Measurements from ENCODE around the gene C20orf144. TPM values are rescaled to one million over a fixed set of nuclear protein-coding genes. Genes with fewer than 3 reads are reported as not detected.
A peak's percentile ranks its signal among the peaks of the same experiment; 100 is the strongest.

C20orf144 gene
- total RNA-seq, 2 experiments from 2014 or later, result 0.30 to 0.53 TPM

DNA sequence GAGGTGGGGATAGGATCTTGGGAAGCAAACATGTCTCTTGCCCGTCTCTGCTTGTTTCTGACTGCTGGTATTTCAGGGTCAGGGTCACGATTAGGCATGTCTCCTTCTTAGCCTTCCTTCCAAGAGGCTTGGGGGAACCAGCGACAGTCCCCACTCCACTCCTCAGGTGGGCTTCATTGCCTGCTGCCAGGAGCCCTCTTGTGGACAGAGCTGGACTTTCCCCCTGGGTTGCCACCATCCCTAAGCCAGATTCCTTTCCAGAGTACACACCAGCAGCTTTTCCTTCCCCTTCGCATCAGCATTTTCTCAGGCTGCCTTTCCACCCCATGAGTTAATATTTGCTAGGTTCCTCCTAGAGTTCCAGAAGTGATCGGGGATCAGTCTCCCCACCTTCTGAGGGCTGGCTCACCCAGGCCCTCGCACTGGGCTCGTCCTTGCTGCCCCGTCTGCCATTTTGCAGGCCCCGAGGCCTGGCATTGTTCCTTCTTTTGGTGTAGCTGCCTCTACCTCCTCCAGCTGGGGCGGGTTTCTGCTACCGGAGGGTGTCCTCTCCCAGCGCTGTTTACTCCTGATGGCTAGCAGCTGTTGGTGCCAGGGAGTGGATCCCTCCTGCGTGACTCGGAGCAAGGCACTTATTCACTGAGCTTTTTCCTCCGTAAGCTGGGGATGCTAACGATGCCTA, 8.8 kb upstream of the C20orf144 start:
- CTCF ChIA-PET, result interaction anchor here (0.6 to 7.7 kb wide), 10 partner anchors 11 to 252 kb away, joined by 3 to 67 read pairs (median 6); partner anchors contain the start of genes ACTL10, C20orf144, CBFA2T2 and CDK5RAP1
- peak; percentile 68 for ATAC-seq
- no peaks in the 10 kb centered on the region for H3K9me3 Mint-ChIP-seq (ENCODE audit: low read depth)
- no peak overlapping the region for H3K4me3 Mint-ChIP-seq
- peak; percentile 70 for DNase-seq
- no peaks in the 10 kb centered on the region for H3K27me3 Mint-ChIP-seq
- H3K36me3 Mint-ChIP-seq, result no peaks in the 10 kb centered on the region
- H3K4me1 Mint-ChIP-seq, result peaks cover 34% of the 10 kb centered on the region
- no peak overlapping the region for H3K27ac Mint-ChIP-seq

DNA sequence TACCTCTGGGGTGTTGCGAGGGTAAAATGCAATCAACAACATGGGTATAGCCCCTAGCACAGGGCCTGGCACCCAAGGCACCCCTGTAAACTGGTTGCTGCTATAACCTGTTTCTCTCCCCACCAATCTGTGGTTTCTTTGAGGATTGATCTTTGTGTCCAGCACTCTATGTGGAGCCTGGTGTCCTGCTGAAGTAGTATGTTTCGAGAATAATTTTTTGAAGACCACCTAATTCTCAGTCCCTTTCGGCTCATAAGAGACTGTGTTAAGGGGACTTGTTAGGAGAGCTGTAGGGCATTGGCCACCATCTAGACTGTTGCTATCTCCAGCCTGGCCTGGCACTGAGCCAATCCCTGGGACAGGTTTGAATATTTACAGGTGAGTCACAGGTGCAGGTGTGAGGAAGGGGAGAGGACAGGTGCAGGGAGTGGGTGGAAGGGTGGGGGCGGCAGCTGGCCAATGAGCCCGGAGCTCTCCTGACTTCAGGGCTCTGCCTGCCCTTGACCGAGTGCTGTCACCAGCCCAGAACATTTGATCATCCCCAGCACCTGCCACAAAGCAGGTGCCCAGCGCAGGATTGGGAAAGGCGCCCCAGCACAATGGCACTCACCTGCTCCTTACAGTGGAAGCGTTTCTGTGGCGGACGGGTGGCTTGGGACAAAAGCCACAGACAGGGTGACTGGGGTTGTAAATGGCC, 8.1 kb upstream of the C20orf144 start:
- Mint-ChIP-seq H3K4me3 (no peak overlapping the region), H3K4me1 (peaks cover 29% of the 10 kb centered on the region), H3K27me3 (no peaks in the 10 kb centered on the region), H3K9me3 (ENCODE audit: low read depth) (no peaks in the 10 kb centered on the region), H3K36me3 (no peaks in the 10 kb centered on the region), H3K27ac (no peak overlapping the region)
- DNase-seq (peak; percentile 38), ATAC-seq (no peak)
- CTCF ChIA-PET, result interaction anchor here (0.6 to 7.7 kb wide), 10 partner anchors 11 to 252 kb away, joined by 3 to 67 read pairs (median 6); partner anchors contain the start of genes ACTL10, C20orf144, CBFA2T2 and CDK5RAP1

DNA sequence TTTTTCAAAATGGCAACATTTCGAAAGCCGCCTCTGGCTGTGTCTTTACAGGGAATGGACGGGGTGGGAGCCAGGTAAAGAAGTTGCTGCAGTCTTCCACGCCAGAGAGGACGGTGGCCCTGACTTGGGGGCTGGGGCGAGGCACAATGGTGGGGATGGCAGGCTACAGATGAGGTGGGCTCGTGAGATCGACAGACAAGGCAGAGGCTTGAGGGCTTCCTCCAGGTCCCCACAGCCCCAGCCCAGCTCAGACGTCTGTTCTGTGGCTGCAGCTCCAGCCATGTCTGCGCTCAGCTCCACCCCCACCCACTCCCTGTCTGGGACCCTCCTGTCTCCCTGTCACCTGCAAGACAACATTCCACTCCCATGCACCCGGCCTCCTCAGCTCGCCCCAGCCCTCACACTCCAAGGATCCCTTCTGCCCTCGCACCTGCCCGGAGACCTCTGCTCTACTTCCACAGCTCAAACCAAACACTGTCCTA, 7.4 kb upstream of the C20orf144 start:
- Mint-ChIP-seq H3K4me1 (peaks cover 22% of the 10 kb centered on the region), H3K27me3 (no peaks in the 10 kb centered on the region), H3K36me3 (no peaks in the 10 kb centered on the region), H3K27ac (no peak overlapping the region), H3K9me3 (ENCODE audit: low read depth) (no peaks in the 10 kb centered on the region), H3K4me3 (no peak overlapping the region)
- ATAC-seq (no peak), DNase-seq (no peak)
- CTCF ChIA-PET, result interaction anchor here (1.7 to 7.7 kb wide), 2 partner anchors 11 to 165 kb away, joined by 6 to 67 read pairs; partner anchors contain the start of genes ACTL10, C20orf144 and CBFA2T2

DNA sequence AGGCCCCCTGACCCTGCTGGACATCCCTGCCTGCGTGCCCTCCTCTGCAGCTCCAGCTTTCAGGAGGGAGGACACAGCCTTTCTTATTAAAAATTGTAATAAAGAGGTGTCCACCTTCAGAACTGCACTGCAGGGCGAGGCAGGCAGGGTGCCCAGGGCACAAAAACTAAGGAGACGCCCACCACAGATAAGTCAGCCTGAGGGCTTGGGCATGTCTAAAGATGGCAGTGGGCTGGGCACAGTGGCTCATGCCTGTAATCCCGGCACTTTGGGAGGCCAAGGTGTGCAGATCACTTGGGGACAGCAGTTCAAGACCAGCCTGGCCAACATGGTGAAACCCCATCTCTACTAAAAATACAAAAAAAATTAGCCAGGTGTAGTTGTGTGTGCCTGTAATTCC, 7.0 kb upstream of the C20orf144 start:
- H3K4me1 Mint-ChIP-seq, result peaks cover 22% of the 10 kb centered on the region
- H3K4me3 Mint-ChIP-seq, result no peak overlapping the region
- no peaks in the 10 kb centered on the region for H3K36me3 Mint-ChIP-seq
- no peak for ATAC-seq
- no peaks in the 10 kb centered on the region for H3K9me3 Mint-ChIP-seq (ENCODE audit: low read depth)
- no peaks in the 10 kb centered on the region for H3K27me3 Mint-ChIP-seq
- CTCF ChIA-PET, result interaction anchor here (0.6 to 7.7 kb wide), 2 partner anchors 11 to 140 kb away, joined by 4 to 67 read pairs; partner anchors contain the start of genes ACTL10 and C20orf144
- H3K27ac Mint-ChIP-seq, result no peak overlapping the region
- no peak for DNase-seq

DNA sequence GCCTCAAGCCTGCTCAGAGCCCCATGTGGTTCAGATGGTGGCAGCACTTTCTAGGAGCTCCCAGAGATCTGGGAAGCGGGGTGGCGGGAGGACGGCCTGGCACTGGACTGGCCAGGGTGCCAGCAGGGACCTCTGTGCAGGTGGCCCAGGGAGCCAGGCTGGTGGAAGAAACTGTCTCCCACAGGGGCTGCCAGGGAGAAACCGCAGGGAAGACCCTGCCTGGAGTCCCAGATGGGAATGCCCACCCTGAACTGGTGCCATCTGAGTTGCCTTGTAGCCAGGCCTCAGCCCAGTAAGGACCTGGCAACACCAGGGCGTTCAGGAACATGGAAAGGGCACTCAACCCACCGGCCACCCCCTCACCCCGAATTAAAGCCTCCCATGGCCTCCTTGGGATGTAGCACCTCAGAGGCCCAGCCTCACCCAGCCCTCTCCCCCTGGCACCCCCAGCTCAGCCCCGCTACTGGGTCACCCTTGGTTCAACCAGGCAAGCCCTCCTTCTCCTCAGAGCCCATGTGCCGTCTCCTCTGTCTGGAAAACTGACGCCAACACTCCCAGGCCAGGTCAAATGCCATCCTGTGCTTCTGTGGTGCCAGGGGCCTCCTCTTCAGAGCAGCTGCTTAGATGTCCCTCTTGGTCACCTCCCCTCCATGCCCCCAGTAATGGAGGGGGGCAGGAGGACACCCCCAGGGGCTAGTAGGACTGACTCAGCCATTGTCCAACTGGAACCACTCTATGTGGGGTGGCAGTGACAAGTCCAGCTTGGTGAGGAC, 5.9 kb upstream of the C20orf144 start:
- no peak overlapping the region for H3K4me3 Mint-ChIP-seq
- DNase-seq (no peak), ATAC-seq (no peak)
- H3K36me3 Mint-ChIP-seq, result no peaks in the 10 kb centered on the region
- H3K4me1 Mint-ChIP-seq, result peaks cover 22% of the 10 kb centered on the region
- H3K27me3 Mint-ChIP-seq, result no peaks in the 10 kb centered on the region
- no peak overlapping the region for H3K27ac Mint-ChIP-seq
- no peaks in the 10 kb centered on the region for H3K9me3 Mint-ChIP-seq (ENCODE audit: low read depth)
- CTCF ChIA-PET, result interaction anchor here (1.2 to 7.7 kb wide), 2 partner anchors 10 to 199 kb away, joined by 4 to 67 read pairs; partner anchors contain the start of genes ACTL10 and C20orf144

DNA sequence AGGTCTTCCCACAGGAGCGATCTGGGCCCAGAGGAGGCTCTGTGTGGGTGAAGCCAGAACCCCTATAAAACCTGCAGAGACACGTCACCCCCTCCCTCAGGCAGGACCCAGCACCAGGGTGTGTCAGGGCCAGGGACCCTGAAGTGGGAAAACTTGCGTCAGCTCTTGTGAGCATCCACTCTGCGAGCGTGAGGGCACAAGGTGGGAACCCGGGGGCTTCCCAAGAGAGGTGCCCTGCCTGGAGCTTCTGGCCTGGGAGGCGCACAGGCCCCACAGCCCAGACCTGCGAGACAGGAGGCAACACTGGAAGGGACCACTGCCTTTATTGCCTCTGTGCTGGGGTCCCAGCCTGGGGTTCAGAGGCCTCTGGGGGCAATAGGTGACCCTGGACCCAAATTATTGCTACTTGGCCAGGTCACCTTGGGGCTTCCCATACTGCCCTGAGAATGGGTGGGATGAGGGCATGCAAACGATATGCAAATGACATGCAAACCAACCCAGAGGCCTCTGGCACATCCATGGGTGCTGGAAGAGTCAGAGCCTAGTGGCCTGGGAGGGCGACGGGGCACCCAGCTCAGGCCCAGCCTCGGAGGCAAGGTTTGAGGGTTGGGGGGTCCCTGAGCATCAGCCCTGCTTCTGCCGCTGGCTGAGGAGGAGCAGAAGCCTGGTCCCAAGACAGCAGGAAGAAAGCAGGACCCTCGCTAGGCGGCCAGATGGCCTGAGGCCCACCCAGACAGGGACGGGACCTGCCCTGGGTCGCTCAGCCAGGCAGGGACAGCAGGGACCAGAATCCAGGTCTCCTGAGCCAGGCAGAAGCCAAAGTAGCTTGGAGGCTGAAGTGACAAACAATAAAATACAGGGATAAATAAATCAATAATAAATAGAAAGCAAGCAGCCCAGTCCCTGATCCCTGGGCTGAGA, 5.1 kb upstream of the C20orf144 start:
- Mint-ChIP-seq H3K4me1 (peaks cover 14% of the 10 kb centered on the region), H3K9me3 (ENCODE audit: low read depth) (no peaks in the 10 kb centered on the region), H3K27me3 (no peaks in the 10 kb centered on the region), H3K36me3 (no peaks in the 10 kb centered on the region), H3K4me3 (no peak overlapping the region), H3K27ac (no peak overlapping the region)
- ATAC-seq, result no peak
- CTCF ChIA-PET, result interaction anchor here (1.2 to 7.7 kb wide), 2 partner anchors 9 to 200 kb away, joined by 4 to 67 read pairs; partner anchors contain the start of genes ACTL10 and C20orf144
- DNase-seq, result no peak

DNA sequence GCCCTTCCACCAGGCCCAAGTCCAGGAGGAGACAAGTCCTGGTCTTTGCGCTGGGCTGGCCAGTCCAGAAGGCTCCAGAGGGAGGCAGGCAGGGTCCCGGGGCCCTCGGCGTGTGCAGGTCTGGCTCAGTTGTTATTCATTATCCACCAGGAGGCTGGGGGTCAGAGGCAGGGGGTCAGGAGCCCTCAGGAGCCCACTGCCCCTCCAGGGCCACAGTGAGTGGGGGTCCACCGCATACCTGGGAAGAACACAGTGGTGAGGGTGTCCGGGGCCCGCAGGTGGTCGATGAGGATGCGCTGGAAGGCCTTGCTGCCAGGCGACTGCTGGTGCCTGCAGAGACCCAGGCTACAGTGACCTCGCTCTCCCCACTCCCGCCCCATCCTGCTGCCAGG, 4.4 kb upstream of the C20orf144 start:
- Mint-ChIP-seq H3K9me3 (ENCODE audit: low read depth) (no peaks in the 10 kb centered on the region), H3K36me3 (no peaks in the 10 kb centered on the region), H3K27me3 (no peaks in the 10 kb centered on the region), H3K4me1 (peaks cover 12% of the 10 kb centered on the region), H3K27ac (no peak overlapping the region), H3K4me3 (no peak overlapping the region)
- no peak for ATAC-seq
- CTCF ChIA-PET, result interaction anchor here (7.7 kb wide), 1 partner anchor 8 kb away, joined by 67 read pairs; the partner anchor contains the start of genes ACTL10 and C20orf144
- DNase-seq, result no peak

DNA sequence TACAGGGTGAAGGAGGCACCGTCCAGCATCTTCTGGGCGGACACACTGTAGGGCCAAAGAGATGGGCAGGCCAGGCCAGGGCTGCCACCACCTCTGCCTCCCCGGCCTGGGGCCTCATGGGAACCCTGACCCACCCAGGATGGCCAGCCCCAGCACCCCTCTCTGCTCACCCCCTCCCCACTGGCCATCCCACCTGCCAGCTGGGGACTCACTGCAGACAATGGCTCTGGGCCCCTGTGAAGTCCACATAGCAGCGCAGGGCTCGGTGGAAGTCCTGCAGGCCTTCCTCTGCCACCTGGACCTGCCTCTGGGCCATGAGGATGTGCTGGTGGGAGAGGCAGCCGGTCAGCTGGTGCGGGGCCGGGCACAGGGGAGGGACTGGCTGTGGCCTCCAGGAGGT, 3.6 kb upstream of the C20orf144 start:
- no peak overlapping the region for H3K27ac Mint-ChIP-seq
- H3K36me3 Mint-ChIP-seq, result no peaks in the 10 kb centered on the region
- no peaks in the 10 kb centered on the region for H3K27me3 Mint-ChIP-seq
- CTCF ChIA-PET, result interaction anchor here (7.7 kb wide), 1 partner anchor 7 kb away, joined by 67 read pairs; the partner anchor contains the start of genes ACTL10 and C20orf144
- H3K9me3 Mint-ChIP-seq (ENCODE audit: low read depth), result no peaks in the 10 kb centered on the region
- peaks cover 9% of the 10 kb centered on the region for H3K4me1 Mint-ChIP-seq
- DNase-seq (no peak), ATAC-seq (no peak)
- H3K4me3 Mint-ChIP-seq, result no peak overlapping the region

DNA sequence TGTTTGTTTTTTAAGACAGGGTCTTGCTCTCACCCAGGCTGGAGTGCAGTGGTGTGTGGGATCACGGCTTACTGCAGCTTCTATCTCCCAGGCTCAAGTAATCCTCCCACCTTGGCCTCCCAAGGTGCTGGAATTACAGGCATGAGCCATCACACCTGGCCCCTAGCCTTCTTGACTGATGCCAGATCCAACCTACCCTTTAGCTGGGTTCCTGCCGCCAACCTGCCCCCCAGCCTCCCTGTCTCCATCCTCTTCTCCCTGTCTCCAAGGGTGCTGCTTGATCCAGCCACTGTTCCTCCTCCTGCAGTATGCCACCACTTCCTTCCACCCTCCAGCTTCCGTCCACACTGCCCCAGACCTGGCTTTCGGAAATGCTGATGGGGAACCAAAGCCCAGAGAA, 3.2 kb upstream of the C20orf144 start:
- no peaks in the 10 kb centered on the region for H3K27me3 Mint-ChIP-seq
- no peak for DNase-seq
- H3K36me3 Mint-ChIP-seq, result no peaks in the 10 kb centered on the region
- CTCF ChIA-PET, result interaction anchor here (7.7 kb wide), 1 partner anchor 7 kb away, joined by 67 read pairs; the partner anchor contains the start of genes ACTL10 and C20orf144
- no peaks in the 10 kb centered on the region for H3K9me3 Mint-ChIP-seq (ENCODE audit: low read depth)
- H3K4me3 Mint-ChIP-seq, result no peak overlapping the region
- peaks cover 9% of the 10 kb centered on the region for H3K4me1 Mint-ChIP-seq
- ATAC-seq, result no peak
- H3K27ac Mint-ChIP-seq, result no peak overlapping the region

DNA sequence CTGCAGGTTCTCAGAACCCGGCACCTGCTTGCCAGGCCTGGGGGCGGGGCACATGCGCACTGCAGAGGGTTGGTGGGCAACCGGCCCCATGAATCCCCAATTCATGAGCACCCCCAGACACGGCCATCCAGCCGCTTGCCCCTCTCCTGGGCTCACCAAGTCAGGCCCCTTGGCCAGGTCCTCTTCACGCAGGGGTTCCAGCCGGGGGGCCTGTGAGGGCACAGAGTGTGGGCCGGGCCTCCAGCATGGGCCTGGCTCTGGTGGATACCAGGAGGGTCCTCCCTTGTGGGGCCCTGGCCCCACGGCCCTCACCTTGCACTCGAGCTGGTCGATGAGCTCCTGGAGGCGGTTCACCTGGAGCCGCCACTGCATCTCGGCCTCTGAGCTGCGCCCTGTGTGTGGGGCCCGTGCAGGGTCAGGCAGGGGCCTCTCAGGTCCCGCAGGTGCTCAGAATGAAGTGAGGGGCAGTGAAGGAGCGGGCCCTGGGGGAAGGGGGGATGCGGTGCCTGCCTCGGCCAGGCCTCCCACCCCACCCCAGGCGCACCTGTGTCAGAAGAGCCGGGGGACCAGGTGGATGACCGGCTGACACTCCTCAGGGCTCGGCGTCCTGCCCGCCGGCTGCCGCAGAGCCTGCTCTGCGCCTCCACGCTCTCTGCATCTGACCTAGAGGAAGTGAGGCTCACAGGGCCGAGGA, 2.6 kb upstream of the C20orf144 start:
- ATAC-seq, result no peak
- no peak overlapping the region for H3K4me3 Mint-ChIP-seq
- no peaks in the 10 kb centered on the region for H3K9me3 Mint-ChIP-seq (ENCODE audit: low read depth)
- peaks cover 14% of the 10 kb centered on the region for H3K4me1 Mint-ChIP-seq
- no peak overlapping the region for H3K27ac Mint-ChIP-seq
- CTCF ChIA-PET, result no interaction called here
- no peaks in the 10 kb centered on the region for H3K27me3 Mint-ChIP-seq
- DNase-seq, result no peak
- no peaks in the 10 kb centered on the region for H3K36me3 Mint-ChIP-seq

DNA sequence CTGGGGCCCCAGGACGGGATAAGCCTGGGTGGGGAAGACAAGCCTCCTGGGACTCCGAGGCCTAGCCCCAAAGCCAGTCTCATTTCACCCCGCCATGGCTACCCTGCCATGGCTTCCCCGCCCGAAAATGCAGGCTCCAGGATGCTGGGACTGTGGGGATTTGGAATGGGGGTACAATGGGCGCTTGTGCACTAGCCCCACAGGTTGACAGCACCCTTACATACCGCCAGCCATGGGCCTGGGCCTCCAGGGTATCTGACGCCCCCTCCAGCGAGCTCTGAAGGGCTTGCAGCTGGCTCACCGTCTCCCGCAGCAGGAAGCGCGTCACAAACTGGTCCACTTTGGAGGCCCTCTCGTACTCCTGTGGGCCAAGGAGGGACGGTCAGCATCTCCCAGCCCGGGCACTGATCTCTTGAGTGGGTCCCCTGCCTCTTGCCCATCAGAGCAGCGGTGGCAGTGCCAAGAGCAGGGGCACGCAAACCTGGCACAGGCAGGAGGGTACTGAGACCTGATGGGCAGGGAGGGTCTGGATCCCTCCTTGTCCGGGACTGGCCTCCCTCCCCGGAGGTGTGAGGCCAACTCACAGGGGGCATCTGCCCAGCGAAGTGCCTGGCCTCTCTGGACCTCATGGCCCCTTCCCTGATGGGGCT, 2.0 kb upstream of the C20orf144 start:
- H3K36me3 Mint-ChIP-seq, result no peaks in the 10 kb centered on the region
- no peaks in the 10 kb centered on the region for H3K27me3 Mint-ChIP-seq
- CTCF ChIA-PET, result no interaction called here
- no peaks in the 10 kb centered on the region for H3K9me3 Mint-ChIP-seq (ENCODE audit: low read depth)
- DNase-seq (no peak), ATAC-seq (no peak)
- H3K27ac Mint-ChIP-seq, result no peak overlapping the region
- H3K4me3 Mint-ChIP-seq, result no peak overlapping the region
- peaks cover 20% of the 10 kb centered on the region for H3K4me1 Mint-ChIP-seq
